ENCODE measurements around the gene SBK2. TPM values are rescaled to one million over a fixed set of nuclear protein-coding genes. Genes with fewer than 3 reads are reported as not detected.

The SBK2 gene
- total and polyA plus RNA-seq, 12 donors, result 0.39 to 14.1 (median 2.0) TPM

DNA sequence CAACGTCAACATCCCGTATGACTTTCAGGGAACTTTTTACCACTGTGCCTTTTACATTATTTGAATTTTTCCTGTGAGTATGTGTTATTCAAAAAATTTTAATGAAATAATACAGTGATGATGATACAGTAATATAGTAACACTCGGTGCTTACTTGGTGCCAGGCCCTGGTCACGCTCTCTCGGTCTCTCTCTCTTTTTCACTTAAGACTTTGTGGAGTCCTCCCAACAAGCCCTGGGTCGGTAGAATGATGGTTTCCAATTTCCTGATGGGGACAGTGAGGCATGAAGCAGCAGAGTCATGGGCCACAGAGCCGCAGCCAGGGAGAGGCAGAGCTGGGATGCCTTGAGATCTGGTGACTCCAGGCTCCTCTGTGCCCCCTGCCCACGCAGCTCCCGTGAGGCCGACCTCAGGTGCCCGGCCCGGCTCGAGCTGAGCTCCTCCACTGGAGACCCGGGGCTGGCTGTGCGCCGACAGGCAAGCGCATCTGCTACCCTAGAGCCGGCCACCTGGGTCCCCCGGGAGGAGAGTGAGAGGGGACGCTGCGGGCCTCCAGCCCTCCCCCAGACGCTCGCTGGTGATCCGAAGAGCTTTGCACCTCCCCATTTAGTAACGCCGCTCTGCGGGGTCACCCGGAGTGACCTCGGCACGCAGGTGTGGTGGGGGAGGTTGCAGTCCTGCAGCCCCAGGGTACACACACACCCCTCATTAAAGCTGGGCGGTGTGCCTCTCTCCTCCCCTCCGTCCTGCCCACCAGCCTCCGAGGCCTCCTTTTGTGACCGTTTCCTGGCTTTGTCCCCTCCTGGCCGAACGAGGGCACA lies 12.8 kb upstream of the SBK2 start:
- intact Hi-C loops (cut with DNase I), result loop anchor here in 3 of 10 donors (5.0 kb wide), 2 partner anchors 38 to 48 kb away; partner anchors contain the start of gene FIZ1 (in 1 of the 3)
- WGBS, 2 donors, result 17% methylated on average over 36 of the region's 36 CpGs
- peaks cover 0 to 7% (median 0%) of the 10 kb centered on the region in 7 donors for H3K27me3 ChIP-seq
- H3K27ac ChIP-seq, result peak overlapping the region in 9 of 10 donors; percentile 62 to 77 (median 69)
- peak in 2 of 8 donors; percentile 22 to 23 for ATAC-seq
- H3K9me3 ChIP-seq, result no peaks in the 10 kb centered on the region
- H3K36me3 ChIP-seq, result no peaks in the 10 kb centered on the region
- H3K4me3 ChIP-seq, result peak overlapping the region in 7 of 10 donors; percentile 24 to 51 (median 42)
- DNase-seq, result no peak
- TF ChIP-seq, protein P1, sequence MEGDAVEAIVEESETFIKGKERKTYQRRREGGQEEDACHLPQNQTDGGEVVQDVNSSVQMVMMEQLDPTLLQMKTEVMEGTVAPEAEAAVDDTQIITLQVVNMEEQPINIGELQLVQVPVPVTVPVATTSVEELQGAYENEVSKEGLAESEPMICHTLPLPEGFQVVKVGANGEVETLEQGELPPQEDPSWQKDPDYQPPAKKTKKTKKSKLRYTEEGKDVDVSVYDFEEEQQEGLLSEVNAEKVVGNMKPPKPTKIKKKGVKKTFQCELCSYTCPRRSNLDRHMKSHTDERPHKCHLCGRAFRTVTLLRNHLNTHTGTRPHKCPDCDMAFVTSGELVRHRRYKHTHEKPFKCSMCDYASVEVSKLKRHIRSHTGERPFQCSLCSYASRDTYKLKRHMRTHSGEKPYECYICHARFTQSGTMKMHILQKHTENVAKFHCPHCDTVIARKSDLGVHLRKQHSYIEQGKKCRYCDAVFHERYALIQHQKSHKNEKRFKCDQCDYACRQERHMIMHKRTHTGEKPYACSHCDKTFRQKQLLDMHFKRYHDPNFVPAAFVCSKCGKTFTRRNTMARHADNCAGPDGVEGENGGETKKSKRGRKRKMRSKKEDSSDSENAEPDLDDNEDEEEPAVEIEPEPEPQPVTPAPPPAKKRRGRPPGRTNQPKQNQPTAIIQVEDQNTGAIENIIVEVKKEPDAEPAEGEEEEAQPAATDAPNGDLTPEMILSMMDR (IDR thresholded peaks at IDR 0.05), result peak in 3 of 9 donors; percentile 6 to 30 (median 27)
- H3K4me1 ChIP-seq, result peaks cover 17 to 52% (median 40%) of the 10 kb centered on the region in 9 donors

DNA sequence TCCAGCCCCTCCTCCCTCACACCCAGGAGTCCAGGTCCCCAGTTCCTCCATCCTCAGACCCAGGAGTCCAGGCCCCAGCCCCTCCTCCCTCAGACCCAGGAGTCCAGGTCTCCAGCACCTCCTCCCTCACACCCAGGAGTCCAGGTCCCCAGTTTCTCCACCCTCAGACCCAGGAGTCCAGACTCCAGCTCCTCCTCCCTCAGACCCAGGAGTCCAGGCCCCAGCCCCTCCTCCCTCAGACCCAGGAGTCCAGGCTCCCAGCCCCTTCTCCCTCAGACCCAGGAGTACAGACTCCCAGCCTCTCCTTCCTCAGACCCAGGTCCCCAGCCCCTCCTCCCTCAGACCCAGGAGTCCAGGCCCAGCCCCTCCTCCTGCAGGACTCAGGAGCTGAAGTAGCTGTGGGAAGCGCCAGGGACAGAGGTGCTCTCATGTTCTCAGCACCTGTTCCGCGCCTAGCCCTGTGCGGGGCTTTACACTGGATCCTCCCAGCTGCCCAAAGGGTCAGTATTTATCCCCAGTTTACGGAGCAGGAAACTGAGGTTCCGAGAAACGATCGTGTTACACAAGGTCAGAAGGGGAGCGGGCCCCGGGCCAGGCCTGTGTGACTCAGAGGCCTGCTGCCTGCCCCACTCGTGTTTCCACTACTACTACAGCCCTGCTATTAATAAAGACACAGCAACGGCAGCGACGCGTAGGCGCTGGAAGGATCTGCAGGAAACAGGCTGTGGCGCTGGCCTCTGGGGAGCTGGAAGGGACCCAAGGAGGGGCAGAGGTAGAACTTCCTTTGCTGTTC lies 10.1 kb upstream of the SBK2 start:
- Histone ChIP-seq H3K4me3 (peak overlapping the region in 1 of 10 donors; percentile 10), H3K27me3 (peaks cover 0 to 7% (median 0%) of the 10 kb centered on the region in 7 donors), H3K36me3 (no peaks in the 10 kb centered on the region), H3K4me1 (peaks cover 17 to 51% (median 40%) of the 10 kb centered on the region in 9 donors), H3K9me3 (no peaks in the 10 kb centered on the region), H3K27ac (peak overlapping the region; percentile 77 to 93 (median 87))
- DNase-seq (peak; percentile 87 to 91), ATAC-seq (peak; percentile 82 to 95 (median 88))
- TF ChIP-seq, protein P1 (IDR thresholded peaks at IDR 0.05), result peak in 1 of 9 donors; percentile 3
- intact Hi-C loops (cut with DNase I), result loop anchor here in 5 of 10 donors (1.0 to 5.0 kb wide), 6 partner anchors 16 to 52 kb away; partner anchors contain the start of genes FIZ1 (in 2 of the 5) and ZNF579 (in 1 of the 5)
- 14 to 21% methylated on average over 17 of the region's 17 CpGs for WGBS, 2 donors

DNA sequence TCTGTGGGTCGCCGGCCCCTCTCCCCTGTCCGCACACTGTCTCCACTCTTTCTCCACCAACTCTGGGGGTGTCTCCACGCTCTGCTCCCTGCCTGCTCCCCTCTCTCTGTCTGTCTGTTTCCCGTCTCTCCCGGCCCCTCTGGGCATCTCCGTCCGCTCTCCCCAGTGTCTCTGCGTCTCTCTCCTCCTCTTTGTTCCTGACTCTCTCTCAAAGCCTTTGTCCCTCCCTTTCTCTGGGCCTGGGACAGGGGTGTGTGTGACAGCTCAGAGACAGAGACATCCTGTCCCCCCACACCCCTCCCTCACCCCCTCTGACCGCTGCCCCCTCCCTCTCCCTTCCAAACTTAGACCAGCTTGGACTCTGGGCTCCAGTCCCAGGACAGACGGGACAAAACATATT lies 9.1 kb upstream of the SBK2 start:
- TF ChIP-seq, protein P1 (IDR thresholded peaks at IDR 0.05), result no peak
- DNase-seq, result peak; percentile 47 to 63
- peaks cover 0 to 7% (median 0%) of the 10 kb centered on the region in 7 donors for H3K27me3 ChIP-seq
- H3K36me3 ChIP-seq, result no peaks in the 10 kb centered on the region
- peaks cover 17 to 51% (median 40%) of the 10 kb centered on the region in 9 donors for H3K4me1 ChIP-seq
- H3K9me3 ChIP-seq, result no peaks in the 10 kb centered on the region
- H3K4me3 ChIP-seq, result peak overlapping the region in 9 of 10 donors; percentile 19 to 38 (median 26)
- 18 to 22% methylated on average over 11 of the region's 11 CpGs for WGBS, 2 donors
- intact Hi-C loops (cut with DNase I), result loop anchor here in 5 of 10 donors (2.0 to 5.0 kb wide), 4 partner anchors 35 to 51 kb away; partner anchors contain the start of genes FIZ1 (in 1 of the 5) and ZNF579 (in 1 of the 5)
- peak overlapping the region; percentile 83 to 93 (median 90) for H3K27ac ChIP-seq
- peak; percentile 64 to 94 (median 79) for ATAC-seq
